Measurements from ENCODE around the gene RAPGEF6.
A peak's percentile ranks its signal among the peaks of the same experiment; 100 is the strongest.

RAPGEF6 gene

DNA sequence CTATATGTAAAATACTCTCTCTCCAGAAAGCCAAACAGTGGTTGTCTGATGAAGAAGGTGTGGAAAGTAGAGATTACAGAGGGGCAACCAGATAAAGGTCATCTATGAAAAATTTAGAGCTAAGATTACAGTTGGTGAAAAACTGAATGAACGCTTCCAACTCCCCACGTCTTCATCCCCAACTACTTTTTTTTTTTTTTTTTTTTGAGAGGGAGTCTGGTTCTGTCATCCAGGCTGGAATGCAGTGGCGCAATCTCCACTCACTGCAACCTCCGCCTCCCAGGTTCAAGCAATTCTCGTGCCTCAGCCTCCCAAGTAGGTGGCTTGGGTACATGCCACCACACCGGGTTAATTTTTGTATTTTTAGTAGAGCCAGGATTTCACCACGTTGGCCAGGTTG, 64.3 kb downstream of the RAPGEF6 start:
- DNase-seq, result no peak
- Mint-ChIP-seq H3K4me1 (peaks cover 21% of the 10 kb centered on the region), H3K27ac (no peak overlapping the region), H3K9me3 (peaks cover 11% of the 10 kb centered on the region), H3K4me3 (no peak overlapping the region), H3K36me3 (ENCODE audit: low read depth) (peaks cover 28% of the 10 kb centered on the region), H3K27me3 (no peaks in the 10 kb centered on the region)
- ATAC-seq, result no peak

DNA sequence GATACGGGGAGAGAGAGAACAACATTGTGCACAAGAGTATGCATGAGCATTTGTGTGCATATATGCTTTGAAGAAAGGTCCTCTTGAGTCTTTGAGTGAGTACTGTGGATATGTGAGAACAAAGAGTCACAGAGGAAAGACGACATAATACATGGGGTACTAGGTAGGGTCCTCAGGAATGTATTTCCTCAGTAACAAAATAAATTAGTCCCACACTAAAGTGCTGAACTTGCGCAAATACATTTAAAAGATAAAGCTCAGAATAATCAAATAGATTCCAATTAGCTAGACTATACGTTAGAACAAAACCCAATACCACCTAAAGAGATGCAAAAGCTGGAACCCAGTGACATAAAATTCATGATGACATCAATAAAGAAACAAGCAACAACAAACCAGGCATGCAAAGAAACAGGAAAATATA, 70.8 kb downstream of the RAPGEF6 start:
- DNase-seq, result no peak
- Mint-ChIP-seq H3K4me3 (no peak overlapping the region), H3K27ac (no peak overlapping the region), H3K36me3 (ENCODE audit: low read depth) (peaks cover 28% of the 10 kb centered on the region), H3K27me3 (no peaks in the 10 kb centered on the region), H3K9me3 (no peaks in the 10 kb centered on the region), H3K4me1 (peaks cover 34% of the 10 kb centered on the region)
- no peak for ATAC-seq

DNA sequence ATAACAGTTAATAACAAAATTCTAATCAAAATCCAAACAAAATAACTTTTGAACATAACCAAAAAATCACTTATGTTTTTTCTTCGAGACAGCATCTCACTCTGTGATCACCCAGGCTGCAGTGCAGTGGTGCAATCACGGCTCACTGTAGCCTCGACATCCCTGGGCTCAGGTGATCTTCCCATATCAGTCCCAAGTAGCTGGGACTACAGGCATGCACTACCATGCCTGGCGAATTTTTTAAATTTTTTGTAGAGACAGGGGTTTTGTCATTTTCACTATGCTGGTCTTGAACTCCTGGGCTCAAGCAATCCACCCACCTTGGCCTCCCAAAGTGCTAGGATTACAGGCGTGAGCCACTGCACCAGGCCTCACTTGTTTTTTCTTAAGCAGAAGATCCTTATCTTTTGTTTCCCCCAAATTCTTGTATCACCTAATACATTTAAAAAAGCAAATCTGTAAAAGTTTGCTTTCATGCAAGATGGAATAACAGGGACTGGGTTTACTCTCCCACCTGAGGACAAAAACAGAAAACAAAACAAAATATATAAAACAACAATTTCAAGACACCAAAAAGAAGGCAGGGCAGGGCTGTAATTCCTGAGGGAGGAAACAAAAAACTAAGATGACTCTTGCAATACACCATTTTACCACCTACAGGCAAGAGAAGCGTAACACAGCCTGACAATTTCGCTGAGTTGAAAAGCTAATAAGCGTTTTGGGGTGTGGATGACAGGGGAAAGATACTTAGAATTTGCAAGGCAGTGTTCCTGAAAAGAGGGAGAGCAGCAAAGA, 71.4 kb downstream of the RAPGEF6 start:
- Mint-ChIP-seq H3K4me3 (no peak overlapping the region), H3K36me3 (ENCODE audit: low read depth) (peaks cover 29% of the 10 kb centered on the region), H3K27ac (no peak overlapping the region), H3K27me3 (no peaks in the 10 kb centered on the region), H3K9me3 (no peaks in the 10 kb centered on the region), H3K4me1 (peaks cover 32% of the 10 kb centered on the region)
- DNase-seq (no peak), ATAC-seq (no peak)

DNA sequence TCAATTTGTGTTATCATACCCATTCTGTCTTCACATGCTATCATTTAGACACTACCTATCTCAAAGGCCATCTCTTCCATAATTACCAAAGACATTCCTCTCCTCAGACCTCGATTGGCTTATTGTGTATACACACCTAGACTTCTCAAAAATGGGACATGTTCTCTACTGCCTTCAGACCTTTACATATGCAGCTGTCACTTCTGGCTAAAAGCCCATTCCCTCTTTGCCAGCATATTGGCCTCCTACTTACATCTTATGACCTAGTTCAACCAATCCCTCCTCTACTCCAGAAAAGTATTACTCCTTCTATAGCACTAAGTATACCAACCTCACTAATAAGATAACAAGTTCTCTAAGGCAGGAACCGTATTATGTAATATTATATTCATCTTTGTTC, 84.4 kb downstream of the RAPGEF6 start:
- H3K27me3 Mint-ChIP-seq, result no peaks in the 10 kb centered on the region
- peaks cover 60% of the 10 kb centered on the region for H3K4me1 Mint-ChIP-seq
- H3K9me3 Mint-ChIP-seq, result no peaks in the 10 kb centered on the region
- no peak overlapping the region for H3K27ac Mint-ChIP-seq
- H3K4me3 Mint-ChIP-seq, result no peak overlapping the region
- DNase-seq, result no peak
- H3K36me3 Mint-ChIP-seq (ENCODE audit: low read depth), result peaks cover 54% of the 10 kb centered on the region
- ATAC-seq, result no peak

DNA sequence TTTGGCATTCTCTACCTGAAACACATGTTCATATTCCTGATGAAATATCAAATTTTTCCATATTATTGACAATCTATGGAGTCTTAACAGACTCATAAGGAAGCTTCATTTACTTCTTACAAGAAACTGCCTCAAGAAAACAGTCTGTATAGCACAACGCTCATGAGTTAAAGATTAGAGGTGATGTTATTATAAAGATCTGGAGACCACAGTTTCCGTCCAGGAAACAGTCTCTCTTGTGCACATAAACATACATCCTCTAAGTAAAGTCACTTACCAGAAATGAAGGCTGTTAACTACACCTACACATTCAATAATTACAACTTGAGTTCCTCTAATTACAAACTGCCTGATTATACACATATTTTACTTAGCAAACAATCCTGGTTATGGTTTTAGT, 86.9 kb downstream of the RAPGEF6 start:
- Mint-ChIP-seq H3K4me1 (peaks cover 73% of the 10 kb centered on the region), H3K27ac (peak overlapping the region; percentile 87), H3K4me3 (peak overlapping the region; percentile 71), H3K9me3 (no peaks in the 10 kb centered on the region), H3K27me3 (no peaks in the 10 kb centered on the region), H3K36me3 (ENCODE audit: low read depth) (peaks cover 47% of the 10 kb centered on the region)
- ATAC-seq (peak; percentile 88), DNase-seq (no peak)

DNA sequence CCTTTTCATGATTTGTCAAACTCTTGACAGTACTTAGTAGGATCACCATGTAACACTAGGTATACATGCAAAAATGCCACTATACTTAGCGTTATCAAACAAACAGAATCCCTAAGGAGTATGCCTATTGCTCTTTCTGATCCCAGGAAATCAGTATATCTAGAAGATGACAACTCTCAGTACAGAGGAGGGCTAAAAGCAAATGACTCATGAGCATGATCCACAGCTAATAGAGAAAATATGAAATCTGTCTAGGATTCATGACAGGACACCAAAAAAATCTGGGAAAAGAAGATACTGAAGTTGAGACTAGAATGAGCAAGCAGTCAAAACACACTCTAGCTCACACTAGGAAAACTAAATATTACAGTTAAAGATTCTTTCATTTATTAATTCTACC, 89.2 kb downstream of the RAPGEF6 start:
- H3K36me3 Mint-ChIP-seq (ENCODE audit: low read depth), result peaks cover 50% of the 10 kb centered on the region
- no peaks in the 10 kb centered on the region for H3K9me3 Mint-ChIP-seq
- H3K4me3 Mint-ChIP-seq, result peak overlapping the region; percentile 1
- peak overlapping the region; percentile 11 for H3K27ac Mint-ChIP-seq
- peaks cover 79% of the 10 kb centered on the region for H3K4me1 Mint-ChIP-seq
- DNase-seq, result no peak
- ATAC-seq, result no peak
- no peaks in the 10 kb centered on the region for H3K27me3 Mint-ChIP-seq

DNA sequence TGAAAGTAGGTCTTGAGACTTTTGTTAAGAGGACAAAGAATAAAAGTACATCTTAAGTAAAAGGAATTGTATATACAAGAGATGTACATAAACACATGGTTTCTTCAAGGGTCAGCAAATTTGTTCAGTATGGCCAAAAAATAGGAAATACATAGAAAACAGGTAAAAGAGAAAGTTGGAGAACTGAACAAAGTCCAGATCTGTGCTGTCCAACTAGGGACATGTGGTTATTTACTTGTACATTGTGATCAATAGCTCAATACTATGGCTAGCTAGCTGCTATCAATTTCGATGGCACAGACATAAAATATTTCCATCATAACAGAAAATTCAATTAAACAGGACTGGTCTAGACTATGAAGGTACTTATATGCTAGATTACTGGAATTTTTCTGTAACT, 92.3 kb downstream of the RAPGEF6 start:
- peaks cover 40% of the 10 kb centered on the region for H3K36me3 Mint-ChIP-seq (ENCODE audit: low read depth)
- no peak overlapping the region for H3K4me3 Mint-ChIP-seq
- no peak for DNase-seq
- peaks cover 81% of the 10 kb centered on the region for H3K4me1 Mint-ChIP-seq
- no peak for ATAC-seq
- no peaks in the 10 kb centered on the region for H3K9me3 Mint-ChIP-seq
- H3K27ac Mint-ChIP-seq, result peak overlapping the region; percentile 15
- no peaks in the 10 kb centered on the region for H3K27me3 Mint-ChIP-seq

DNA sequence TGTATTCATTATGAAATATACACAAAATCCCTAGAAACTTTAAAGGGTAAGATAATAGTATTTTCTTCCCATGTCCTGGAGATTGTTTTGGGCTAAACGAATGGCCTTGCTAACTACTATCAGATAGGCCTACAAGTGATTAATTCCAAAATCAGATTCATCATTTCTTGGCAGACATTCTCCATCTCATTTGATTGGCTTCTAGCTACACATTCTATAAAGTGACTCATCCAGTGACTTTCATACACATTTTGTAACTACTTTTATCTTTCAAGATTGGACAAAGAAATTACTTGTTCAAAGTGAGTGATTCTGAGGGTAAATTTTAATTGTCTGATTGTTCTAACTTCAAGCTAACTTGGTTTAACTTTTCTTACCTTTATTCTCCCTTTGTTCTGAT, 93.3 kb downstream of the RAPGEF6 start:
- Mint-ChIP-seq H3K27me3 (no peaks in the 10 kb centered on the region), H3K9me3 (no peaks in the 10 kb centered on the region), H3K4me1 (peaks cover 80% of the 10 kb centered on the region), H3K36me3 (ENCODE audit: low read depth) (peaks cover 32% of the 10 kb centered on the region), H3K27ac (peak overlapping the region; percentile 70), H3K4me3 (no peak overlapping the region)
- ATAC-seq, result peak; percentile 84
- no peak for DNase-seq

DNA sequence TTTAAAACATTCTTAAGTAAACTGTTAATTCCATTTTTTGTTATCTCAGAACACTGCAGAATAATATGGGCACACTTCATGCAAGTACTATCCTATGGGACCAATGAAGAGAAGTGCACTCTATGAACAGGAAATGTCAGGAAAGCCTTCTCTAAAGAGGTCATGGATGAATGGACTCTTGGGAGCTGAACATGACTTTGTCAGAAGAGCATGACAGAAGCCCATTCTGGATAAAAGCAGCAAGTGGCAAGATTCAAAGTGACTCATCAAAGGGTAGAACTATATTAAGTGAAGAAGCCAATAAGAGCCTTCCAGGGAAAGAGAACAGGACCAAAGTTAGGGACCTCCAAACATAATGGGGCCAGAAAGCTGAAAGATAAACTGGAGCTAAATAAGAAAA, 94.0 kb downstream of the RAPGEF6 start:
- H3K27ac Mint-ChIP-seq, result peak overlapping the region; percentile 70
- peaks cover 32% of the 10 kb centered on the region for H3K36me3 Mint-ChIP-seq (ENCODE audit: low read depth)
- no peak for ATAC-seq
- no peaks in the 10 kb centered on the region for H3K9me3 Mint-ChIP-seq
- no peak for DNase-seq
- peaks cover 85% of the 10 kb centered on the region for H3K4me1 Mint-ChIP-seq
- no peaks in the 10 kb centered on the region for H3K27me3 Mint-ChIP-seq
- no peak overlapping the region for H3K4me3 Mint-ChIP-seq

DNA sequence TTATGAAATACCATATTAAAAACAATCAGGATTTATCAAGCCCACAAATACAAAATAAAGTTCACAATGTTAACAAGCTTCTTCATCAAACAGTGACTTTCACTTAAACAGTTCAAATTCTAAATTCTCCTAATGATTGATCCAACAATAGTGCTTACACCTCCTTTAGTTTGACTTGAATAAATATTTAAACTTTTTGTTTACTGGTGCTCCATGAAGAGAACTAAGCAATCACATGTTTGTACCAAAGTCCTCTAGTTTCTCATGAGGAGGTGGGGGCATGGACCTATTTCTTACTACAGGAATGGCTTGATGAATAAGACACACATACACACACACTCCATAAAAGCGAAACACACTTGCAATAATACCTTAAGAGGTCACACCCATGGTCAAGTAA, 95.8 kb downstream of the RAPGEF6 start:
- H3K36me3 Mint-ChIP-seq (ENCODE audit: low read depth), result peaks cover 21% of the 10 kb centered on the region
- no peaks in the 10 kb centered on the region for H3K27me3 Mint-ChIP-seq
- ATAC-seq (no peak), DNase-seq (no peak)
- peaks cover 88% of the 10 kb centered on the region for H3K4me1 Mint-ChIP-seq
- no peaks in the 10 kb centered on the region for H3K9me3 Mint-ChIP-seq
- H3K27ac Mint-ChIP-seq, result no peak overlapping the region
- no peak overlapping the region for H3K4me3 Mint-ChIP-seq

DNA sequence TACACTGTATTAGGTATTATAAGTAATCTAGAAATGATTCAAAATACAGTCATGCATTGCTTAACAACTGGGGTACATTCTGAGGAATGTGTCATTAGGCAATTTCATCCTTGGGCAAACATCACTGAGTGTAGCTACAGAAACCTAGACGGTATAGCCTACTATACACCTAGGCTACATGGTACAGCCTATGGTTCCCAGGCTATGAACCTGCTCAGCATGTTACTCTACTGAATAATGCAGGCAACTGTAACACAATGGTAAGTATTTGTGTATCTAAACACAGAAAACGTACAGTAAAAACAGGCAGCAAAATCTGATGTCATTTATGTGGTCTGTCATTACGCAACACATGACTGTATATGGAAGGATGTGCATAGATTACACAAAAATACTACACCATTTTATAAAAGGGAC, 96.8 kb downstream of the RAPGEF6 start:
- Mint-ChIP-seq H3K4me1 (peaks cover 91% of the 10 kb centered on the region), H3K4me3 (no peak overlapping the region), H3K36me3 (ENCODE audit: low read depth) (peaks cover 18% of the 10 kb centered on the region), H3K9me3 (no peaks in the 10 kb centered on the region), H3K27ac (no peak overlapping the region), H3K27me3 (no peaks in the 10 kb centered on the region)
- ATAC-seq (peak; percentile 55), DNase-seq (no peak)

DNA sequence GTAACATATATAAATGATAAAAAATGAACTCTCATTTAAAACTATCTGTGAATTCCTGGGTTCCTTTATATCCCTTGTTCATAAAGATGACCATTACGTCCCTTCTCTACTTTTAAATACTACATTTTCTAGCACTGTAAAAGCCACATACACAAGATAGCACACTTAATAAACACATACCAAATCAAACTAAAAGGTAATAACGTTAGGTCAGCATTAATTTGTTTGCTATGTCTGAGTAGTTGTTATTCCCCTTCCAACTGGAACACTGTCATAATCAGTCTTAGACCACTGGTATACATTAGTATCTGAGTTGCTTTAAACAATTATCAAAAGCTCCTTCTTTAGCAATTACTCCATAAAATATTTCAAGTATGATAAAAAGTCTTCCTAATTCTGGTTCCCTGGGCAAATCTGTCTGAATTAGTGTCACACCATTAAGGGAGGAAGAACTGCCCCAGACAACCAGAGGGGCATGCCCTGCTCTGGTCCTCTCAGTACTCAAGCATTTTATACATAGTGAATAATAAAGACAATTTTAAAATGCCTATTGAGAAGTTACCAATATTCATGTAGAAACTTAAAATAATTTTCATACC, 98.1 kb downstream of the RAPGEF6 start:
- H3K27me3 Mint-ChIP-seq, result no peaks in the 10 kb centered on the region
- H3K4me1 Mint-ChIP-seq, result peaks cover 92% of the 10 kb centered on the region
- no peaks in the 10 kb centered on the region for H3K9me3 Mint-ChIP-seq
- H3K4me3 Mint-ChIP-seq, result peak overlapping the region; percentile 38
- no peak for DNase-seq
- H3K27ac Mint-ChIP-seq, result peak overlapping the region; percentile 71
- ATAC-seq, result no peak
- peaks cover 14% of the 10 kb centered on the region for H3K36me3 Mint-ChIP-seq (ENCODE audit: low read depth)

DNA sequence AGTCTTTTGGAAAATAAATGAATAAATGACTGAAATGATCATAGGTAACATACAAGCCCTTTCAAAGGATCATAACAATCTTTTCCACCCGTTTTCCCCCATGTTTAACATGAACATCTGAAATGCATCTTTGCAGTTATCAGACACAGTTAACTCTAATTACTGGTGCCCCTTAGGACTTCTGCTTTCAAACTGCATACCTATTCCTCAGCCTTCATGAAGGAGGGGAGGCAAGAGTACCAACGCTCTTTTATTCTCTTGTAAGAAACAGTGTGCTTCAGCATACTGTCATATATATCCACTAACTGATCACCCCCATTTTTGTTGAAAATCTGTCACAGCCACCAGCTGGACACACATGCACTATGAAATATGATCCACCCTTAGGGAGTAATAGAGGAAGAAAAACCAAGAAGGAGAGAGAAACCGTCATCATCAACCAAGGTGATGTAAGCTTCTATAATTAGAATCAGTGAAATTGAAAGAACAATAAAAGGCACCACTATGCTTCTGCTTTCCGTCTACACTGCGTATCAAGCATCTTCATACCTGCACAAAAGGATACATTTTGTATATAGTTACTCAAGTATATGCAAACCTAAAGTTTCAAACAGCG, 98.7 kb downstream of the RAPGEF6 start:
- Mint-ChIP-seq H3K4me3 (peak overlapping the region; percentile 38), H3K27me3 (no peaks in the 10 kb centered on the region), H3K36me3 (ENCODE audit: low read depth) (peaks cover 9% of the 10 kb centered on the region), H3K4me1 (peaks cover 89% of the 10 kb centered on the region), H3K27ac (peak overlapping the region; percentile 71), H3K9me3 (no peaks in the 10 kb centered on the region)
- DNase-seq, result no peak
- ATAC-seq, result peak; percentile 64

DNA sequence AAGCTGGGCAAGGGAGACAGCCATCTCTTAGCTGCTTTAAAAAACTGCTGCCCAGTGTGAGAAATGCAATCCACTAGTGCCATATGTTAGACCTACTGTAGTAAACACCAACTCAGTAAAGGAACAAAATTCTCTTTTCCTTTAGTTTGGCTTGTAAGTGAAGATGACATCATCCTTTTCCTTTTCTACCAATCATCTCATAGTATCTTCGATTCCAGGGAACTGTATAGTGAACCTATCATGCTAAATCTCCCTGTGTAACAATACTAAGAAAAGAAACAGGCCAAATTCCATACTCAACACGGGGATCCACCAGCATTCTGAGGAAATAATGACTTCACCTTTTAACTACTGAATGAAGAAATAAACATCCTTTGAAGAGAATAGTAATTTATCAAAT, 100.1 kb downstream of the RAPGEF6 start:
- ATAC-seq, result no peak
- Mint-ChIP-seq H3K27me3 (no peaks in the 10 kb centered on the region), H3K4me3 (no peak overlapping the region), H3K36me3 (ENCODE audit: low read depth) (peaks cover 3% of the 10 kb centered on the region), H3K4me1 (peaks cover 88% of the 10 kb centered on the region), H3K27ac (peak overlapping the region; percentile 12), H3K9me3 (no peaks in the 10 kb centered on the region)
- no peak for DNase-seq

DNA sequence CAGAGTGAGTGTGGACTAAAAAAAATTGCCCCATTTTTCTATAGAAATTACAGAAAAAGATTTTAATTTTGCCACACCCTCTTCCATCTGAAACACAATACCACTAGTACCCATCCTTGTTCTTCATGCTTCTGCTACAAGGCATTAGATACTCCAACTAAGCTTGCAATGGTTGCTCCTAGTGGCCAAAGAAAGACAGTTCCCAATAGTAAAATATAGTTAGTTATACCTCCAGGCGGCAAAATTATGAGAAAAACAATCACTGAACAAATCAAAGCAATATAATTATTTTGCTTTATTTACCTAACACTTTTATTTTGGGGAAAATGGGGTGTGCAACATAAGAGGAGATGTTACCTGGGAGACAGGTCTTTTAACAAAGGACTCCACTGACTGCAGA, 101.2 kb downstream of the RAPGEF6 start:
- peaks cover 85% of the 10 kb centered on the region for H3K4me1 Mint-ChIP-seq
- no peaks in the 10 kb centered on the region for H3K9me3 Mint-ChIP-seq
- DNase-seq (no peak), ATAC-seq (no peak)
- peaks cover 8% of the 10 kb centered on the region for H3K36me3 Mint-ChIP-seq (ENCODE audit: low read depth)
- no peak overlapping the region for H3K4me3 Mint-ChIP-seq
- H3K27ac Mint-ChIP-seq, result no peak overlapping the region
- no peaks in the 10 kb centered on the region for H3K27me3 Mint-ChIP-seq

All from activated naive CD8-positive, alpha-beta T cell treated with anti-CD3 and anti-CD28 coated beads, Interleukin-2, amount 50 U/mL, for 24 hours (primary cell).